Measurements from ENCODE around the gene HAS3.
"Not testable (repeated sequence)": the region's sequence is repeated elsewhere in the genome, so short reads cannot be mapped to it uniquely, and the experiment has no call there.

HAS3 gene

DNA sequence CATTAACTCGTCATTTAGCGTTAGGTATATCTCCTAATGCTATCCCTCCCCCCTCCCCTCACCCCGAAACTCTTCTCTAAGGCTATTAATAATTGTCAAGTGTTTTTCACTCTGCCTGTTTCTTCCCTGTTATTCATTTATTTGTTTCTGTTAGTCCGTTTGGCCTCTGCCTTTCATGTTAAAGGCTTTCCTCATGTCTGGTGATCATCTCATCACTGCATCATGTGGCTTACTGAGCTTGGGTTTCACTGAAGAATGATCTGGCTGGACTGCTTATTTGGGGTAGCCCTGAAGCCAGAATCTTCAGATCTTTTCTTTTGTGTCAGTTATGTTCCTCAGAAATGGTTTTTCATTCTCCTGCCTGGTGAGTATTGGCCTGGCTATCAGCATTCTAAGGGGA, 36.5 kb downstream of the HAS3 start:
- Histone ChIP-seq H3K4me1 (ENCODE audit: control insufficient read depth, low read length) (no peaks in the 10 kb centered on the region), H3F3A (ENCODE audit: control insufficient read depth, insufficient read depth) (peaks cover 6% of the 10 kb centered on the region), H3K27ac (ENCODE audit: low read depth, low read length) (no peak overlapping the region), H3K9me3 (ENCODE audit: control insufficient read depth, insufficient read depth, low read length) (no peaks in the 10 kb centered on the region), H3K36me3 (ENCODE audit: control insufficient read depth, low read length) (peaks cover 87% of the 10 kb centered on the region), H3K4me3 (ENCODE audit: low read length) (no peak overlapping the region), H3K9me2 (replicated peaks; ENCODE audit: control insufficient read depth, low read length) (no peaks in the 10 kb centered on the region), H3K27me3 (ENCODE audit: control insufficient read depth, low read length) (no peaks in the 10 kb centered on the region), H4K20me1 (ENCODE audit: control insufficient read depth, insufficient read depth, low read depth, low read length) (peaks cover 7% of the 10 kb centered on the region), H3K4me2 (ENCODE audit: low read length) (no peak overlapping the region), H3K79me2 (ENCODE audit: control insufficient read depth, low read length) (peaks cover 70% of the 10 kb centered on the region)
- TF ChIP-seq, protein P1, sequence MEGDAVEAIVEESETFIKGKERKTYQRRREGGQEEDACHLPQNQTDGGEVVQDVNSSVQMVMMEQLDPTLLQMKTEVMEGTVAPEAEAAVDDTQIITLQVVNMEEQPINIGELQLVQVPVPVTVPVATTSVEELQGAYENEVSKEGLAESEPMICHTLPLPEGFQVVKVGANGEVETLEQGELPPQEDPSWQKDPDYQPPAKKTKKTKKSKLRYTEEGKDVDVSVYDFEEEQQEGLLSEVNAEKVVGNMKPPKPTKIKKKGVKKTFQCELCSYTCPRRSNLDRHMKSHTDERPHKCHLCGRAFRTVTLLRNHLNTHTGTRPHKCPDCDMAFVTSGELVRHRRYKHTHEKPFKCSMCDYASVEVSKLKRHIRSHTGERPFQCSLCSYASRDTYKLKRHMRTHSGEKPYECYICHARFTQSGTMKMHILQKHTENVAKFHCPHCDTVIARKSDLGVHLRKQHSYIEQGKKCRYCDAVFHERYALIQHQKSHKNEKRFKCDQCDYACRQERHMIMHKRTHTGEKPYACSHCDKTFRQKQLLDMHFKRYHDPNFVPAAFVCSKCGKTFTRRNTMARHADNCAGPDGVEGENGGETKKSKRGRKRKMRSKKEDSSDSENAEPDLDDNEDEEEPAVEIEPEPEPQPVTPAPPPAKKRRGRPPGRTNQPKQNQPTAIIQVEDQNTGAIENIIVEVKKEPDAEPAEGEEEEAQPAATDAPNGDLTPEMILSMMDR (IDR thresholded peaks at IDR 0.05; ENCODE audit: low read depth, low read length, poor library complexity, severe bottlenecking): no peak
- TF ChIP-seq EZH2phosphoT487 (IDR thresholded peaks at IDR 0.05; ENCODE audit: borderline replicate concordance, low read length): no peak

- Histone ChIP-seq H3F3A (ENCODE audit: control insufficient read depth, insufficient read depth) (peaks cover 6% of the 10 kb centered on the region), H3K9me3 (ENCODE audit: control insufficient read depth, insufficient read depth, low read length) (no peaks in the 10 kb centered on the region), H3K36me3 (ENCODE audit: control insufficient read depth, low read length) (peaks cover 82% of the 10 kb centered on the region), H3K27ac (ENCODE audit: low read depth, low read length) (no peak overlapping the region), H4K20me1 (ENCODE audit: control insufficient read depth, insufficient read depth, low read depth, low read length) (peaks cover 4% of the 10 kb centered on the region; the same call in 1 of the 2 replicates), H3K4me3 (ENCODE audit: low read length) (no peak overlapping the region), H3K27me3 (ENCODE audit: control insufficient read depth, low read length) (no peaks in the 10 kb centered on the region), H3K79me2 (ENCODE audit: control insufficient read depth, low read length) (peaks cover 62% of the 10 kb centered on the region), H3K9me2 (replicated peaks; ENCODE audit: control insufficient read depth, low read length) (no peaks in the 10 kb centered on the region), H3K4me1 (ENCODE audit: control insufficient read depth, low read length) (no peaks in the 10 kb centered on the region), H3K4me2 (ENCODE audit: low read length) (no peak overlapping the region)
- TF ChIP-seq EZH2phosphoT487 (IDR thresholded peaks at IDR 0.05; ENCODE audit: borderline replicate concordance, low read length): no peak
- TF ChIP-seq, protein P1 (IDR thresholded peaks at IDR 0.05; ENCODE audit: low read depth, low read length, poor library complexity, severe bottlenecking): no peak
Observed at GRCh38 chr16:69143116-69143515, 37.7 kb downstream of the HAS3 start.

DNA sequence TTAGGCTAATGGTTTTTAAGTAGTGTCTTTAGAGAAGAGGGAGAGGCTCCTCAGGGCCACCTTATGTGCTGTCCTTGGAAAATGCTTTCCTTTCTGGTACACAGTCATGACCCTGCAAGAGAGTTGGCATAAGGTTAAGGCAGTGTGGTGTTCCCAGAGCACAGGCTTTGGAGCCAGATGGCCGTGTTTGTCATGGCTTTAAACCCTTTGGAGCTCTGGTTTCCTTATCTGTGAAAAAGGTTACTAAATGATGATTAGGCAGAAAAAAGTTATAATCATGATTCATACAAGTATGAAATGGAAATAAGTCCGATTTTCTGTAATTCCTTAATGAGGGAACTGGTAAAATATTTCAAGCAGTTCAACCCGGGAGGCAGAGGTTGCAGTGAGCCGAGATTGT, 40.2 kb downstream of the HAS3 start:
- Histone ChIP-seq H3F3A (ENCODE audit: control insufficient read depth, insufficient read depth) (peaks cover 10% of the 10 kb centered on the region), H3K4me3 (ENCODE audit: low read length) (no peak overlapping the region), H3K36me3 (ENCODE audit: control insufficient read depth, low read length) (peaks cover 77% of the 10 kb centered on the region), H4K20me1 (ENCODE audit: control insufficient read depth, insufficient read depth, low read depth, low read length) (peaks cover 9% of the 10 kb centered on the region; the same call in 1 of the 2 replicates), H3K27ac (ENCODE audit: low read depth, low read length) (no peak overlapping the region), H3K79me2 (ENCODE audit: control insufficient read depth, low read length) (peaks cover 56% of the 10 kb centered on the region), H3K4me1 (ENCODE audit: control insufficient read depth, low read length) (no peaks in the 10 kb centered on the region), H3K9me3 (ENCODE audit: control insufficient read depth, insufficient read depth, low read length) (no peaks in the 10 kb centered on the region), H3K4me2 (ENCODE audit: low read length) (no peak overlapping the region), H3K27me3 (ENCODE audit: control insufficient read depth, low read length) (no peaks in the 10 kb centered on the region), H3K9me2 (replicated peaks; ENCODE audit: control insufficient read depth, low read length) (no peaks in the 10 kb centered on the region)
- no peak for TF ChIP-seq EZH2phosphoT487 (IDR thresholded peaks at IDR 0.05; ENCODE audit: borderline replicate concordance, low read length)
- TF ChIP-seq, protein P1 (IDR thresholded peaks at IDR 0.05; ENCODE audit: low read depth, low read length, poor library complexity, severe bottlenecking): no peak

GRCh38 chr16:69149621-69150020, 44.2 kb downstream of the HAS3 start:
- H3K27ac ChIP-seq (ENCODE audit: low read depth, low read length); H3K9me3 ChIP-seq (ENCODE audit: control insufficient read depth, insufficient read depth, low read length); H3K4me1 ChIP-seq (ENCODE audit: control insufficient read depth, low read length); H3K4me2 ChIP-seq (ENCODE audit: low read length); H4K20me1 ChIP-seq (ENCODE audit: control insufficient read depth, insufficient read depth, low read depth, low read length); H3K27me3 ChIP-seq (ENCODE audit: control insufficient read depth, low read length); H3K4me3 ChIP-seq (ENCODE audit: low read length); H3K9me2 ChIP-seq (replicated peaks; ENCODE audit: control insufficient read depth, low read length): not testable (repeated sequence)
- H3F3A ChIP-seq (ENCODE audit: control insufficient read depth, insufficient read depth): peaks cover 12% of the 10 kb centered on the region
- H3K36me3 ChIP-seq (ENCODE audit: control insufficient read depth, low read length): peaks cover 77% of the 10 kb centered on the region
- H3K79me2 ChIP-seq (ENCODE audit: control insufficient read depth, low read length): peaks cover 32% of the 10 kb centered on the region
